ENCODE results near the gene SLC7A5.

Gene SLC7A5

GRCh38 chr16:87846705-87847466 is 22.4 kb downstream of the SLC7A5 start:
- DNase-seq (ENCODE audit: low spot score): no peak

DNA sequence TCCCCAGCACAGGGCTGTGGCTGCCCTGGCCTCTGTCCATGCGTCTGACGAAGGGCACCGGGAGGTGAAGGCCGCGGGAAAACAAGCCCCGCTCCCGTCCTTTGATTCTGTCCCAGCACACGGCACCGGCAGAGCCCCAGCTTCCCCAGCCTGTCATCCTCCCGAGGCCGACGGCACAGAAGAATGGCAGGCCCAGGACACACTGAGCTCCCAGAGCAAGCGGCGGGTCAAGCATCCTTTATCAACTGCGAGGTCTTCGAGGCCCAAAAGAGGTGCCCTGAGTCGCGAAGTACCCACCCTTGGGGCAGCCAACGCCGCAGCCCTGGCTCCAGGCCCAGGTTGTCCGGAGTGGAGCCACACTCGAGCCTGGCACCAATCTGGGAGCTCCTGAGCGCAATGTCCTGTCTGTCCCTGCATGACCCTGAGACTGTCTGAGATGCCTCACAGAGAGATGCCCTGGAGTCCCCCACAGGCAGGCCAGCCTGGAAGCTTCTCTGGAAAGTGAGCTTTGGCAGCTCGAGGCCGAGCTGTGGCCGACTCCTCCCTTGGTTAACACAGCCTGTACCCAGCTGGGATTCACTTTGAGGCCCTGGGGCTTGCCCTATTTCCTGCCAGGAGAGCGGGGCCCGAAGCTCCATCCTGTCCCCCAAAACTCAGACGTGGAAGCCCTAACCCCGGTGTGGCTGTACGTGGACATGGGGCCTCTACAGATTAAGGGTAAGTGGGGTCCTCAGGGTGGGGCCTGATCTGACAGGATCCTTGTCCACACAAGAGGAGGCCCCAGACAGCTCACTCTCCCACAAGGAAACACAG is 23.3 kb downstream of the SLC7A5 start:
- no peak for DNase-seq (ENCODE audit: low spot score)

- no peak for DNase-seq (ENCODE audit: low spot score)
Measured at GRCh38 chr16:87845213-87845612, 24.1 kb downstream of the SLC7A5 start.

- DNase-seq (ENCODE audit: low spot score): no peak
Measured at GRCh38 chr16:87844809-87845208, 24.5 kb downstream of the SLC7A5 start.

DNA sequence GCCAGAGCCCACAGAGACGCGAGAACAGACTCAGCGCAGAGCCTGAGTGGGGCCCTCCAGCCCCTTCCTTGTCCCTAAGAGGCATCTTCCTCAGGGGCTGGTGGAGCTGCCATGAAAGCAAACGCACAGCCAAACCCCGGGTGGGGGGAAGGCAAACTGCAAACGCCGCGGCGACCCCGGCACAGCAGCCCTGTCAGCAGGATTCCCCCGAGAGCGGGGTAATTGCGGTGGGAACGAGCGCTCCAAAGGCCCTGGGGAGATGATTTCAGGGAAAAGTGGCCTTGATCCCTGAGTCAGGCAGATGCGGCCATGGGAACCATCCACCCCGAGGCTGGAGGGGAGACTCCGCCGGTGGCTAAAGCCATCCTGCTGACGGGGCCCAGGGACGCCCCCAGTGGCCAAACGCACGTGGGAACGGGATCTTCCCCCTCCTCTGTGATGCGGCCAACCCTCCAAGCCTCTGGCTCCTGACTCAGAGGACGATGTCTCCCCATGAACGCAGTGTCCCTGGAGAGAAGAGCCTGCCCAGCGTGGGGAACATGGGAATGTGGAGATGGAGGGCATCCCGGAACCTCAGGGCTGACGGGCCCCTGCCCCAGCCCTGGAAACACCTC is 25.1 kb downstream of the SLC7A5 start:
- DNase-seq (ENCODE audit: low spot score): no peak

DNA sequence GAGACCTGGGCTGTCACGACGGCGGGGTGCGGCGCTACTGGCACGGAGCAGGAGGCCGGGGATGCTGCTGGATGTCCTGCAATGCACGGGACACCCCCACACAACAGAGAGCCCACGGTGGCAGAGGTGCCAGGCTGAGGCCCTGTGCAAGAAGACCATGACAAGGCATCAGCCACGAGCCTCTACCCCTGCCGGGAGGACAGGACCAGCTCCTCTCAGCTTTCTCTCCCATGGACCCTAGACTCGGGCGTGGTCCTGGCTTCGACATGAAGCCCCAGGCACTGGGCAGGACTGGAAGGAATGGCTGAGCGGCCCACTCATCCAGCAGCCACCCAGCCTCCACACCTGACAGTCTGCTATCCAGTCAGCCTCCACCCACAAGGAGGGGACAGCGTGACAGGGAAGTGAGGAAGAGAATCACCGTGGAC is 25.6 kb downstream of the SLC7A5 start:
- DNase-seq (ENCODE audit: low spot score): no peak

- DNase-seq (ENCODE audit: low spot score): no peak
Measured at GRCh38 chr16:87842209-87842869, 27.0 kb downstream of the SLC7A5 start.

DNA sequence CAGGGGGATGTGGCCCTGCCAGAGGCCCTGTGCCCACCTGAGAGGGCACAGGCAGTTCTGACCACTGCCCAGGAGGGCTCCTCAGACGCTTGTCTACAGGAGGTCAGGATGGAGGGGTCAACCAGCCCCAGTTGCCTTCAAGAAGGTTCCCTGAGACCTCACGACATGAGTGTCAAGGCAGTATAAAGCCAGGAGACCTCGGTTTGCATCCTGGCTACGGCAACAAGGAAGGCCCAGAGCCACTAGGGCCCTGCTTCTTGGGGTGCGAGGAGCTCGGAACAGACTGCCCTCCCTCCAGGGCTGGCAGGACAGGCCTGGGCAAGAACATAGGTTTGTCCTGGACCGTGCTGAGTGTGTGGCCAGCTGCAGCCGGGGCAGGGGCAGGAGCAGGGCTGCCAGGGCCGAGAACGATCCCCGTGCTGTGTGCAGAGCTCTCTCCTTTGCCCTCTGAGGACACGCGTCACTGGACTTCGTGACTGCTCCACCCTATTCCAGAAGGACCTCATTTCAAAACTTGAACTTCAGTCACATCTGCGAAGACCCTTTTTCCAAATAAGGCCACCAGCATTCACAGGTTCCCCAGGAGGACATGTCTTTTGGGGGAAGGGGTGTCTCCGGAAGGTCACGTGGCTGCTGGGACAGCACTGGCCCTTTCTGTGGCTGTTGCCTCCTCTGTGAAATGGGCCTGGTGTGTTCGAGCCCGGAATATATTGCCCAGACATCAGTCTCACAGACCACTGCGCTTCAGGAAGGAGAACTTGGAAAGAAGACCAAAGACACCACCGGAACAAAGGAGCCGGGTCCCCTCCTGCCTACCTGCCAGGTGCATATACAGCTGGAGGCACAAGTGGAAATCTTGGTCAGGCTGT is 27.7 kb downstream of the SLC7A5 start:
- DNase-seq (ENCODE audit: low spot score): no peak

DNA sequence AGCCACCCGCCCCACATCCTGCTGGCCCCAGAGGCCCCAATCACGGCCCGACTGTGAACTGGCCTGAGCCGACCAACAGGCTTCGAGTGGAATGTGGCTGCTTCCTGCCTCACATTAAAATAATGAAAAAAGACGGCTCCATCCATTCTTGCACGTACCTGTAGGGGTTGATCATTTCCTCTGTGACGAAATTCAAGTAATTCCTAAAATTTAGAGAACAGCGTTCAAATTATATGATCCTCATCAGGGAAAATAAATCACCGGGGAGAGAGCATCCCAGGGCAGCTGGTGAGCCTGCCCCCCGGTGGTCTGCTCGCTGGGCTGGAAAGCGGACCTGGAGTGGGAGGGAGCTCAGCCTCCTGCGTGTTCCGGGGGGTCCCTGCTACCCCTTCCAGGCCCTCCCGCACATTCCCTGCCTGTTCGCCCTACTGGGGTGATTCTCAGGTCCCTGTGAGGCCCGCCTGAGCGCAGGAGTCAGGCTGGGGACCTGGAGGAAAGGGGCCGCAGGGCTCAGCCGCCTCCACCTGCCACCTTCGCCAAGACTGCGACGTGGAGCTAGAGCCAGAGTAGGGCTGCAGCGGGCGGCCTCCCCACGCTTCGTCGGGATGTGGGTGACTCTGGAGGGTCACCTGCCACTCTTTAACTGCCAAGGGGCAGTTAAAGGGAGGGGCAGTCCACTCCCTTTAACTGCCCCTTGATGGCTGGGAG is 28.9 kb downstream of the SLC7A5 start:
- no peak for DNase-seq (ENCODE audit: low spot score)

DNA sequence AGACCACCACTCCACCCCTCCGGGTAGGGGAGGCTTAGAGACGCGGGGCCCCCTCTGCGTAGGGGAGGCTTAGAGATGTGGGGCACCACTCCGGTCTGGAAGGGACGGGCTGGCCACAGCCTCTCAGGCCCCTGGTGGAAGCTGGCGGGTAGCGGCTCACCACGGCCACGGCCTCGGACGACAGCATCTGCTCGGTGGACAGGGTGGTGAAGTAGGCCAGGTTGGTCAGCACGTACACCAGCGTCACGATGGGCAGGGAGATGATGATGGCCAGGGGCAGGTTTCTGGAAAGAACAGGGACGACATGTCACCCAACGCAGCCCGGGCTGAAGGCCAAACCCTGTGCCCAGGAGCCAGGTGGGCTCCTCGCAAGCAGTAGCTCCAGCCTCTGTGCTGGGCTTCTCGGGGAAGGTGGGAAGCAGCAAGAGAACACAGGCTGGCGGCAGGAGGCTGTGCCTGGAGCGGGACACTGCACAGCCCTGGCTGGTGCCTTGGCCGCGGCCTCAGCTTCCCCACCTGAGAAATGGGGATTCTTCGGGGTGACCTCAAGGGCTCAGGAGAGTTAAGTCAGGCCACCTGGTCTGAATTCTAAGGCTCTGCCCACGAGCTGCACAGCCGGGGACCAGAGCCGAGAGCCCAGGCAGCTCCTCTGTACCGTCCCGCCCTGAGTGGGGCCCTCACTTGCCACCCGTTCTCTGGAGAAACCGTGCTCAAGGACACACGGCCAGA is 29.6 kb downstream of the SLC7A5 start:
- no peak for DNase-seq (ENCODE audit: low spot score)

DNA sequence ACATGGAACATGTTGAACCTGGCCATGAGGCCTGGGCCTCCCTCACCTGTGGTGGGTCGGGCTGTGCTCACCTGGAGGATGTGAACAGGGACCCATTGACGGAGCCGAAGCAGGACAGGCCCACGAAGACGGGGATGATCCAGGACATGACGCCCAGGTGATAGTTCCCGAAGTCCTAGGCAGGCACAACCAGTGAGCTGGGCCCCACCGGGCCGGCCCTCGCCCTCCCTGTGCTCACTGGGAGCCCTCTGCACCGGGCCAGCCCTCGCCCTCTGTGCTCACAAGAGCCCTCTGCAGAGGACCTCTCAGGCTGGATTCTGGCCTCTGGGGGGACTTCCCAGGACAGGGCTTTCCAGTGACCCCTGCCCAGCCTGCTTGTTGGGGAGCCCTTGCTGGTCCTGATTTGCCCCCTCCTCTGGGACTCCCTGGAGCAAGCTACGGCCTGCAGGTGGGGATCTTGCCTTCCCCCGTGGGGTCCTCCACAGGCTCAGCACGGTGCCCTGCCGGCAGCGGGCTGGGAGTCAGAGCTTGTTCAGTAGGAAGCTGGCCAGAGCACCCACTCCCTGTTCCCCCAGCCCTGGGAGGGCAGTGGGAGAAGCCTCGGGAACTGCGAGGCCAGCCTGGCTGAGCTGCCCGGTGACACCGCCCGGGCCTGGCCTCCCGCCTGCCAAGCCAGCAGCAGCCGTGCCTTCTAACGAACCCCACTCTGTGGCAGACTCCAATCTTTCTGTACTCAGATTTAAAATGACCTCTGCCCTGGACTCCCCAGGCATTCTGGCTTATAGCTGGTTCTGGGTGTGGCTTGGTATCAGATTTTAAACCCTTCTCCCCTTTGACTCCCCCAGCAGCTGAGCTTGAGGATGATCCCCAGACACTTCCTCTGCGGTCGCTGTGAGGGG is 30.4 kb downstream of the SLC7A5 start:
- no peak for DNase-seq (ENCODE audit: low spot score)

- DNase-seq (ENCODE audit: low spot score): no peak
Measured at GRCh38 chr16:87837627-87838289, 31.5 kb downstream of the SLC7A5 start.

DNA sequence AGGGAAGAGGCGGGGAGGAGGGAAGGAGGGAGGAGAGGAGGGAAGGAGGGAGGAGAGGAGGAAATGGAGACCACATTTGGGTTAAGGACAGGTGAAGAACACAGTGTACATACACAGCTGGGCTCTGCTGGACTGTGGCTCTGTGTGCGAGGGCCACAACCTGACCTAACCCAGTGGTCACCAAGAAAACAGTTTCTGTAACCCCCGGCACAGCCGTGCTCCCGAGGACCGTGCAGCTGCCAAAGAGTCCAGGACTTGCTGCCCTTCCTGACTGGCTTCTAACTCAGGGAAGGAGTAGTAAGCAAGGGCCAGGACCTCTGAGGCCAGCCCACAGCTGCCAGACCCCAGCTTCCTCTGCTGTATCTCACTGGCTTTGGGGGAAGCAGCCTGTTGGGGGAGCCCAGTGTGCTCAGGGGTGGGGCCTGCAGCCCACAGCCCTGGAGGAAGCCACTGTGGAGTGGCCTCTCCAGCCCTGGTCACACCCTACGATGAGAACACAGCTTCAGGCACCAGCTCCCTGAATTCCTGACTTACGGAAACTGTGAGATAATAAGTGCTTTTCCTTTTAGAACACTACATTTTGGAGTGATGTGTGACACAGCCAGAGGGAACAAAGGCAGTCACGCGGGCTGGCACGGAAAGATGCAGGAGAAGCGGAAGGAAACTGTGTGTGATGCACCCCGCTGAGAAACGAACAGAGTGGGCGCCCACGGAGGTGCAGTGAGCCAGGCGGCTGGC is 32.3 kb downstream of the SLC7A5 start:
- no peak for DNase-seq (ENCODE audit: low spot score)

- no peak for DNase-seq (ENCODE audit: low spot score)
Measured at GRCh38 chr16:87836346-87836843, 32.9 kb downstream of the SLC7A5 start.

DNA sequence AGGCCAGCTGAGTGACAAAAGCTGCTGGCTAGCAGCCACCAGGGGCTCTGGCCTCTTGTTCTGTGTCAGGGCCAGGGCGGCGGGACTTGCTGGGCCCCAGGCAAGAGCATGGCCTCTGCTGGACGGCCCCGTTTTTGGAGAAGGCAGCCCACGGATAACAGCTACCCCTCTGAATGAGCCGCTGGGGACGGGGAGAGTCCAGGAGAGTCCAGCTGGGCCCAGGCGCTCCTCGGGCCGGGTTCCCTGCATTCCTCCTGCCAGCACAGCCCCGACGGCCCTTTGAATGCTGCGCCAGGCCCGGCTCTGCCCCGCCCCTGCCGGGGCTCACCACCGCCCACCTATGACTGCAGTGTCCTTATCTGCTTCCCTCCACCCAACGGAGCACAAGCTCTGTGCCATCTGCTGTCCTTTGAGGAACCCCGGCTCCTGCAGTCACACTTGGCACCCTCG is 33.4 kb downstream of the SLC7A5 start:
- no peak for DNase-seq (ENCODE audit: low spot score)

DNA sequence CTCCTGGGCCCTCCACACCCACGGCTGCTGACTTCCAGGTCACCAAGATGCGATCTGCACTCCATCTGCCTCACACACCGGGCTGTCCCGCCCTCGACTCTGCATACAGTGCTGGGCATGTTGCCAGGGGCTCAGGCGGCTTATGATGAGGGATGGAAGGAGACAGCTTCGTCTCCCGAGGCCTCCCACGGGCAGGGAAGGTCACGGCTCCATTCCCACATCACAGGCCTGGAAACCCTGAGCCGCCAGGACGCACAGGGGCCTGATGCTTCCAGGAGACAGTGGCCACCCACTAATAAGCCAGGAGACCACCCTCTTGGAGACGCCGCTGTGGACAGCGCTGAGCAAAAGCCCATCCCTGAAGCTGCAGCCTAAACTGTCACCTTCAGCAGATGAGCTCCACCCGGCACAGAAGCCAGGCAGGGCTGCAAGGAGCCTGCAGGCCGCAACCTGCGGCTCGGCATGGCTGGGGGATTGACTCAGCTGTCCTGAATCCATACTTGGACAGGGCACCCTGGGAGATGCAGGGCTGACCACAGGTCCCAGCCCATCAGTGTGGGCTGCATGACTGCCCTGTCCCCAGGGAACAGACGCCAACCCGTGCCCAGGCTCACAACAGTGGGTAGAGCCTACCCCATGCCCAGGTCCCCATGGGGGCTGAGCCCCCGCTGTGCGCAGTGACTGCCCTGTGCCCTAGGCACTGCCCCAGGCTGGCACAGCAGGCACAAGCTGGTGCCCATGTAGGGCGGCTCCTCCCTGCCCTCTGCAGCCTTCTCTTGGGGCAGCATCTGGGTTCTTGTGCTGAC is 34.4 kb downstream of the SLC7A5 start:
- no peak for DNase-seq (ENCODE audit: low spot score)
